Kidney tubule cell (primary cell): ENCODE results near the gene TAOK1.
"Not testable (repeated sequence)": the region's sequence is repeated elsewhere in the genome, so short reads cannot be mapped to it uniquely, and the experiment has no call there.

Experiments
- DNase-seq: peaks from one replicate; pipeline ENCODE4 v3.0.0-alpha.2; 2018; ENCODE audit warnings: low spot score

Gene TAOK1

DNA sequence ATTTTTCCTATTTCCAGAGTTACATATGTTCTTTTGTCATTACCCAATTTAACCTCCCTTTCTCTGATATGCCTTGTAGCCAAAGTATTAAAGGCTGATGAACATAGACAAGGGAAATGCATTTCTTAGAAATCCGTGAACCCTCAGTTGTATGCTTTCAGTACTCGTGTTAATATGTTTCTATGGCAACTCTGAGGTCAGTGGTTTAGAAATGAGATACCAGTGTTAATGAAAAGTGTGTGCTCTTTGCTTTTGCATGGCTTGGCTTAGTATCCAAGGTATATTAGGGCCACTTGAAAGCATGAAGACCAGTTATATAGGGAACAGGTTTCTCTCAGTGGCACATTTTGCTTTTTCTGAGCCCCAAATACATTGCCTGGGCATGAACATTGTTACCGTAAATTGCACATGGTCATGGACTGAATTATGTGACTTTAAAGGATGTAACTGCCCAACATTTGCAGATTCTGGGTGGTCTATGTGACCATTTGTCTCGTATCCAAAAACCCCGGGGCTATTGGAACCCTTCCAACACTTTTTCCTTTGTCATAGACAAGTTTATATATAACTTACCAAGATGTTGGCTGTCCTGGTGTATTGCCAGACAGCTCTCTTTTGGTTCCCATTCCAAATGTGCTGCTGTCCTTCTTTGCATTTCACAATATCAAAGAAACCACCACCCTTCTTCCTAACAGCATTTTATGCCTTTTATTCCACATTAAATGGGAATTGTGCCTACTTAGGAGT lies 159.2 kb downstream of the TAOK1 start:
- peak; percentile 29 for DNase-seq

DNA sequence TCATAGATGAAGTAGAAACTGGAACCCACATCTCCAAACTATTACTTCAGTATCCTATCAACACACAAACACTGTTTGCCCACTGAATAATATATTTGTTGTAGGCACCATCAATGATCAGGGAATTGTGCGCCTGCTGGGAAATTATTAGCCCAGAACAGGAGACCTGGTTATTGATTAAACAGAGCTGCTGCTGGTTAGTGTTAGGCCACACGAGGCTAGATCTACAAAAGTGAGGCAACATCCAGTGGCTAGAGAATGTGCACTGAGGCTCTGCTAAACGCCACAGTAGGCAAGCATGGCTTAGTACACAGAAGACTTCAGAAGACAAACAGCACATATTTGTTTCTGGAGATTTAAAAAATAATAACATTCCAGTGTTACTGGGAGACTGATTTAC lies 165.7 kb downstream of the TAOK1 start:
- peak; percentile 87 for DNase-seq

DNA sequence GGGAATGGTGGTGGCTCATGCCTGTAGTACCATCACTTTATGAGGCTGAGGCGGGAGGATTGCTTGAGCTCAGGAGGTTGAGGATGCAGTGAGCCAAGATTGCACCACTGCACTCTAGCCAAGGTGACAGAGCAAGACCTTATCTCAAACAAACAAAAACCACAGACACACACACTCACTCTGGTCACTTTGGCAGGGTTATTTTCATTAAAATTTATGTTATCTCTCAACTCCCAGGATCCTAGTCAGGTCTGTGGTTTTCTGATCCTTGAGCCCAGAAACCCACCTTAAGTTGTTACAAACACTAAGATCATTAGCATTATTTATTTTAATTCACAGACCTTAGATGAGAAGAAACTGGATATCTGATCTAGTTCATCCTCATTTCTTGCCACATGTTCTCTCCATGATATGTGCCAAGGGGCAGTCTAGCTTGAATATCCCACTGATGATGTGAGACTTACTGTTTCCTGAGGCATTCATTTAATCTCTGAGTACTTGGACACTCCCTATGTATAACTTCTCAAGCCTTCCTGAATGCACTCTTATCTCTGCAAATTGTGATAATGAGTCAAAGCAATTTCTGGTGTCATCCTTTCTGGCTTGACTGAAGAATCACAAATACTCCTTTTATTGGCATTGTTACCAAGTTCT lies 167.0 kb downstream of the TAOK1 start:
- peak; percentile 20 for DNase-seq

DNA sequence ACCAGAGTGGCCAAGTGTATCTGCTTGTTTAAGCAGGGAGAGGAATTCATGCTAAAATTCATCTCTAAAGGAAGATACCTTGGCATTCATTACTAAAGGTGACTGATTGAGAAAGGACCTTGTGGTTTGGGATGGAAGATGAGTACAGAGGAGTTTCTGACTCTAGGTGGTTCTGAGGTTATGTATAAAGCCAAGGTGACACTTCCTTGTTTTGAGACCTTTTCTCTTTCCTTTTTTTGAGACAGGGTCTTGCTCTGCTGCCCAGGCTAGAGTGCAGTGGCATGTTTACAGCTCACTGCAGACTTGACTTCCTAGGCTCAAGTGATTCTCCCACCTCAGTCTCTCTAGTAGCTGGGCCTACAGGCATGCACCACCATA lies 167.6 kb downstream of the TAOK1 start:
- peak; percentile 86 for DNase-seq

DNA sequence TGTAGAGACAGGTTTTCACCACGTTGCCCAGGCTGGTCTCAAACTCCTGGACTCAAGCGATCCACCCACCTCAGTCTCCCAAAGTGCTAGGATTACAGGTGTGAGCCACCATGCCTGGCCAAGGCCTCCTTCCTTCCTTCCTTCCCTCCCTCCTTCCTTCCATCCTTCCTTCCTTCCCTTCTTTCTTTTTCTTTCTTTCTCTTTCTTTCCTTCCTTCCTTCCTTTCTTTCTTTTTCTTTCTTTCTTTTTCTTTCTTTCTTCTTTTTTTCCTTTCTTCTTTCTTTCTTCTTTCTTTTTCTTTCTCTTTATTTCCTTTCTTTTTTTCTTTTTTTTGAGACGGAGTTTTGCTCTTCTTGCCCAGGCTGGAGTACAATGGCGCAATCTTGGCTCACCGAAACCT lies 168.0 kb downstream of the TAOK1 start:
- DNase-seq, result not testable (repeated sequence)

DNA sequence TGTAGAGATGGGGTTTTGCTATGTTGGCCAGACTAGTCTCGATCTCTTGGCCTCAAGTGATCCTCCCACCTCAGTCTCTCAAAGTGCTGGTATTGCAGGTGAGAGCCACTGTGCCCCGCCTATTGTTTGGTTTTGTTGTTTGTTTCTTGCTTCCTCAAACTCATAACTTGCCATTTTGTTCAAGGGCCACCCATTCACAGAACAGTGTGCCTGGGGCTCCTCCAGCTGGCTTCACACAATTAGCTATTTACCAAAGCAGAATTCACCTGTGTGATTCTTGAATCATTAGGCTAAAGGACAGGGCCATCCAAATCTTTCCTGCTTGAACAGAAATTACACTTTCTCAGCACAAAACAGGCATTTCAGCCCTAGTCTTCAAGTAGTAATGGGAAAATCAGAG lies 169.5 kb downstream of the TAOK1 start:
- DNase-seq, result no peak

DNA sequence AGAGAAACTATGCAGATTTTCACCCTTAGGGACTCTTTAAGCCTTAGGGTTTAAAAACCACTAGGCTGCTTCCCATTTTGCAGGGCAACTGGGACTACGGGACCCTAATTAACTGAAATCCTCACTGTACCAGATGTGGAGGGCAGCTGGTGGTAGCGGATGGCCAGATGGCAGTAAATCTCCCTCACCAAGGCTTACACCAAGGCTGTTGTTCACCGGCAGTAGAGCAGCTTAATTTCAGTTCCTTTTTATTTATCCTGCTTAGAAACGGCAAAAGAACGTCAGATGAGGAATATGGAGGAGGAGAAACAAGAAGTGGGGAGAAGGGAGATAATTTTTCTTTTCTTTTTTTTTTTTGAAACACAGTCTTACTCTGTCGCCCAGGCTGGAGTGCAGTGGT lies 170.2 kb downstream of the TAOK1 start:
- DNase-seq, result no peak

DNA sequence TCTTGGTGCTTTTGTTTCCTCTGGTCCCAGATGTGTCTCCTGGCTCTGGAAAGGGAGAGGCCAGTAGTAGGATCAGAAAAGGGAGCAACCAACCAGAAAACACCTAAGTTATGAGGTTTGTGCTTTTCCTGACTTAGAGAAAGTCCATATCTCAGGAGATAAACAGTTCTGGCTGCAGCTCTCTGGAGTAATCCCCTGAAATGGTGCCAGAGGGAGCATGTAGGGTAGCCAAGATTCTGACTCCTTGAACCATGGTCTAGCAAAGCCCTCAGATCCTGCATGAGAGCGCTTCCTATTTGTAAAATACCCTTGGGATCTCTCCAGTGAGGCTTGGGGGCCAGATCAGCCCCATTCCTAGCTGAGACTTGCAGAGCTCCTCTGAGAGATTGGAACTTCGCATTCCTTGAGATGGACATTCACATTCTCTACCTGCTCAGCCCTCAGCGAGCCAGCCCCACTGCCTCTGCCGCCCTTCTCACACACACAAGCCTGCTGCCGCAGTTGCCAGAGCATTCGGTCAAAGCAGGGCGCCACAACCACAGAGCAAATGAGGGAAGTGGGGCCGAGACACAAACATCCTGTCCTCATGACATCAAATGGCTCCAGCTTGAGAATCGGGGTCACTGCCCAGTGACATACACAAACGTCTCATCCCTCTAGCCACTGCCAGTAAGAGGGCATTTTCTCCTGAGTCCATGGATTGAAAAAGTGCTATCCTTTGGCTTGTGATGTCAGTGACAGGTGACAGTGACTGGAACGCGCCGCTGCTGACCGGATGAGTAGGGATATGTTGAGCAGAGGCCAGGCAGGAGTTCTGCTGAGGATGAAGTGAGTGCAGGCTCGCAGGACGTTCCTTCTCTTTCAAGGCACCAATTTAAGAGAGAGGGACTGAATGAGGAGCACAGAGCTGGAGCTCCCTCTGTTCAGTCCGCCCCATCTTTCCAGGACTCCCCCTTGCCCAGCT lies 171.7 kb downstream of the TAOK1 start:
- DNase-seq, result no peak

DNA sequence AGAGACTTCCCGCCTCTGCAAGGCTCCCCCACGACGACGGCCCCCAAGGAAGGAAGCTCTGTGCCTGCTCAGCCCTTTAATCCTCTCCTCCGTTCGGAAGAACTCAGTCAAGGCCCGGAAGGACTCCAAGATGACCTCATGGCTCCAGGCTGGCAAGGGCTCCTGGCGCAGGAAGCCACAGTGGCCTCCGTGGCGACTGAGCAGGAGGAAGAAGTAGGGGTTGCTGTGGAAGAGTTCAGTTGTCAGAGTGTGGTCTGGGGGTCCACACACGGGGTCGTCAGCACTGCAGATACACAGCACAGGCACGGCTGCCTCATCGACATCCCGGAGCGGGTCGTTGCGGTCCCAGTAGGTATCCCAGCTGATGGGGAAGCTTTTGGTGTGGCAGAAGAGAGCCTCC lies 172.5 kb downstream of the TAOK1 start:
- DNase-seq, result no peak

DNA sequence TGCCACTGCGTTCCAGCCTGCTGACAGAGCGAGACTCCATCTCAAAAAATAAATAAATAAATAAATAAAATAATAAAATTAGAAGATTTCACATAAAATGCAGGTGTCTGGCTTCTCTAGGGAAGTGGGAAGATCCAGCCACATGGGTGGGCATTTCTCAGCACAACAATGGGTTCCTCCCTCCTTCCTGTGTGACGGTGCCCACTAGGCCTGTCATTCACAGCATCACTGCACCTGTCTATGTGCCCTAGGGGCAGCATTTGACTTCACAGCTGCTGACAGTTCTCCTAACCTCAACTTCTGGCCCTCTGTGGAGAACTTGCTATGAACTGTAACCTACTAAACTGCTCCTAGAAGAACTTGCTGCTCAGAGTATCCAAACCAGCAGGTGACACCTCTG lies 173.7 kb downstream of the TAOK1 start:
- no peak for DNase-seq

DNA sequence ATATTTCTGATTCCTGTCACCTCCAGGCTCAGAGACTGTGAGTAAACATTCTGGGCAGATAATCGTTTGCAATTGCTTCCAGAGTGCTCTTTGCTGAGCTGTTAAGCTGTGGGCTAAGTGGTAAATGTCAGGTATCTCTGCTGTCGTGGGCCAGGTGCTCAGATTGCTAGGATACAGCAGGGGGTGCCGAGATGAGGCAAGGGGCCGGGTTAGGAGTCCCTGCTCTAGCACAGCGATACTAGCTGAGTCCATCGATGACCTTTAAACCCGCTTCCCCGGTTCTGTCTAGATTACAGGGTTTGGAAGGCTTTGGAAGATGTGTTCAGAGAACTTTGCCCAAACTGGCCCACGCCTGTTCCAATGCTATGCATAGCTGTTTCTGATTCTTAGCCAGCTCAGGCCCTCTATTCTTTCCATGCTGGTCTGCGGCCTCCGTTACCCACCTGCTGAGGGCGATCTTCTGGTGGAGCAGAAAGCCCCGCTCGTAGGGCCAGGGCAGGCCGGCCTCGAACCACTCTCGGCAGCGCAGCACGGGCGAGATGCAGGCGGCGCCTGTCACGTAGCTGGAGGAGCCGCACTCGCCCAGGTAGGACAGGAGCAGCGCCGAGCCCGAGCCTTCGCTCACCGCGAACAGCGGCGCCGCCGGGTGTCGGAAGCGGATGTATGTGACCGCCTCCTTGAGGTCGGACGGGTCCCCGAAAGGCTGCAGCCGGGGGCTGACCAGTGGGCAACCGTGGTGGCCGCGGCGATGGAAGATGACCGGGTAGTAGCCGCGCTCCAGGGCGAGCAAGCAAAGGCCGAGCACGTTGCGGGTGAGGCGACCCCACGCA lies 175.7 kb downstream of the TAOK1 start:
- peak; percentile 65 for DNase-seq

DNA sequence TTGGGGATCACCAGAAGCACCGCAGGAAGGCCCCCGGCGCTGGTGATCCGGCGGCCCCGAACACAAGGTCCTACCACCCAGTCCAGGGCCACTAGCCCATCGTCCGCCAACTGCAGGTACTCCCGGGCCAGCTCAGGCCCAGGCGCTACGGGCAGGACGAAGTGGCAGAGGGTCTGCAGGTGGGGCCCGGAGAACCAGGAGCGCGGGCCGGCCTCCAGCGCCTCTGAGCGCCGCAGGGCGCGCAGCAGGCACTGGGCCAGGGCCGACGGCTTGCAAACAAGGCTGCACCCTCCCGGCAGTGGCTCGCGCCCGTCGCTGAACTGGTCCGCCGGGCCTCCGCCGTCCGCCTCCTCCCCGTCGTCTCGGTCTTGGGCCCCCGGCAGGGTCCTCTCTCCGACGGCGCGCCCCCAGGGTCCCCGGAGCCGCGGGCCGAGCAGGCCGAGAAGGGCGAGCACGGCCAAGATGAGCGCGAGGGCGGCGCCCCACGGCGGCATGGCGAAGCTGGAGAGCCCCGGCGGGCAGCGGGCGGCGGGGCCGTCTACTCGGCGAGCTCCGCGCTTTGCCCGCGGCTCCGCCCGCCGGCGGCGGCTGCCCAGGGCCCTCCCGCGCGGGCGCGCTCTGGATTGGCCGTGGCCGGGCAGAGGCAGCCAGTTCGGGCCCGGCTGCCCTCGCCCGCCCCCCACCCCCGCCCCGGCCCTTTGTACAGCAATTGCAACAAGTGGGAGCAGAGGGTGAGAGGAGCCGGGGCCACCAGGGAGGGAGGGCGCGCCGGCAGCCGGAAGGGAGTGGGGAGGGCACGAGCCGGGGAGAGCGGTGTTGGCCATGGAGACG lies 176.5 kb downstream of the TAOK1 start, which contains the start of gene ABHD15:
Gene ABHD15, minus strand, starts transcription at position 565 of the 831 bp plus-strand sequence. Its CDS starts 71 bp downstream, at position 494.
- peak; percentile 87 for DNase-seq

DNA sequence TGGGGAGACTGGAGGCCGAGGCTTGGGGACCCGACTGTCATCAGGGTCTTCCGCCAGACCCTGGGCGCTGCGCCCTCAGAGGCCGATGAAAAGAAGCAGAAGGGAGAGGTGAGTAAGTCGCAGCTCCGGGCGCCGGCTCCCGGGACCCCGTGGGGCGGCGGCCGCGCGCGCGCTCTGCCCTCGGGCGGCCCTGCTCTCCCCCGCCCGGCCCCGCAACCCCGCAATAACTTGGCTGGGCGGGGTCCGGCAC lies 177.1 kb downstream of the TAOK1 start:
- no peak for DNase-seq

DNA sequence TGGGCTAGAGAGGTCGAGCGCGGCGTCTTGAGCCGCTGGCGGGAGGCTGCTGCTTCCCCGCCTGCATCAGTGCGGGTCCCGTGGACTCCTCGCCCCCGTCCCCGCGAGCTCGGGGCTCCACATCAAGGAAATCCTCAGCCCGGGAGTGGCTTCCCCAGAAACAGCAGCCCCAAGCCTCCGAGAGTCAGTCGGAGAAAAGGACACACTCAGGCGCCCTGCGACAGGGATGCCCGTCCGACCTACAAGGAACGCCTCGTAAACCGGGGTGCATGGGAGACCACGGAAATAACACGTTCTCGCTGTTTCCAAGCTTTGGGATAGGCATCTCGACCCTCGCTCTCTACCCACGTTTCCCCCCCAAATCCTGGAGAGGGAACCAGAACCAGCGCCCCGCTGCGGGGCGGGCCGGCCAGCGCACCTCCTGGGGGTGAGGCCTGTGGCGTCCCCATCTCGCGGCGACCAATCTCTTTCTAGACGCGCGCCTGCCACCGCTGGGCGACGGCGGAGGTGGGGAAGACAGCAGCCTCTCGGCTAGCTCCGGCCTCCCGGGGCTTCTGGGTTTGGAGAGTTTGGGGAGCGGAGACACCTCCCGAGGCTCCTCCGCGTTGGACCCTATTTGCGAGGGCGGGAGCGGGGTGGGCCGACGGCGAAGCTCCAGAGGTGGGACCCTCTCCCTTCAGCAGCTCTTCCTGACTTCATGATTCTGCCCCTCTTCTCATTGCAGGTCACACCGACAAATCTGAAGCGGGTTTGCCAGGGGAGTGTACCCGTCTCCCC lies 177.6 kb downstream of the TAOK1 start:
- DNase-seq, result peak; percentile 77

DNA sequence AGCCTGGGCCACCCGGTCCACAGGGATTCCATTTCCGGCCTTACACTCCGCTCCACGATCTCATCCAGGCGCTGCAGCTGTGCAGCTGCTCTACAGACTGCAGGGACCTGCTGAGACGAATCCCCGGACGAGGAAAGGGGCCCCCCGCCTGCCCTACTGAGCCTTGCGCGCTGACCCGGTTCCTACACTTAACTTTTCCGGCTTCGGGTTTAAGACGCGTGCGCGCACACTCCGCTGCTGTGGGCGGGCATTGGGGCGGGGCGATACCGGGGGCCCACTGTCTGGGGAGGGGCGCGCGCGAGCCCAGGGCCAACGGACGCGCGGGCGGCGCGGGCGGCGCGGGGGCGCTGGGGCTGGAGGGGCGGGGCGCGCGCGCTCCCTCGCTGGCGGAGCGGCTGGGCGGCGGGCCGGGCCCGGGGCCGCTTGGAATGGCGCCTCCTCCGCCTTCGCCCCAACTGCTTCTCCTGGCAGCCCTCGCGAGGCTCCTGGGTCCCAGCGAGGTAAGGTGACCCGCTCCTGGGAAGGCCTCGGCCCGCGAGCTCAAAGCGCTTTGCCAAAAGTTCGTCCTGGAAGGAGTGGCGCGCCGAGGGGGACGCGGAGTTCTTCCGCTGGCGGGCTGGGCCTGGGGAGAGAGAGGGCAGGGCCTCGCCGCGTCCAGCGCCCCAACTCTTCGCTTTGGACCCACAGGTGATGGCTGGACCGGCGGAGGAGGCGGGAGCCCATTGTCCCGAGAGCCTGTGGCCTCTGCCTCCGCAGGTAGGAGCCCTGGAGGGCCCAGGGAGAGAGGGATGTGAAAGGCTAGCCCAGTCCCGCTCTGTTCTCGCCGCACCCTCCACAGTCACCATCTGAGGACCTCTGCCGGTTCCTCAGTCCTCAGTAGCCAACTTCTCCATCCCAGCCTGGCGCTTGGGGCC lies 178.4 kb downstream of the TAOK1 start, which contains the start of gene TP53I13:
Gene TP53I13, plus strand, starts transcription at position 371 of the 914 bp plus-strand sequence. Its CDS starts 58 bp downstream, at position 429.
- peak; percentile 86 for DNase-seq

DNA sequence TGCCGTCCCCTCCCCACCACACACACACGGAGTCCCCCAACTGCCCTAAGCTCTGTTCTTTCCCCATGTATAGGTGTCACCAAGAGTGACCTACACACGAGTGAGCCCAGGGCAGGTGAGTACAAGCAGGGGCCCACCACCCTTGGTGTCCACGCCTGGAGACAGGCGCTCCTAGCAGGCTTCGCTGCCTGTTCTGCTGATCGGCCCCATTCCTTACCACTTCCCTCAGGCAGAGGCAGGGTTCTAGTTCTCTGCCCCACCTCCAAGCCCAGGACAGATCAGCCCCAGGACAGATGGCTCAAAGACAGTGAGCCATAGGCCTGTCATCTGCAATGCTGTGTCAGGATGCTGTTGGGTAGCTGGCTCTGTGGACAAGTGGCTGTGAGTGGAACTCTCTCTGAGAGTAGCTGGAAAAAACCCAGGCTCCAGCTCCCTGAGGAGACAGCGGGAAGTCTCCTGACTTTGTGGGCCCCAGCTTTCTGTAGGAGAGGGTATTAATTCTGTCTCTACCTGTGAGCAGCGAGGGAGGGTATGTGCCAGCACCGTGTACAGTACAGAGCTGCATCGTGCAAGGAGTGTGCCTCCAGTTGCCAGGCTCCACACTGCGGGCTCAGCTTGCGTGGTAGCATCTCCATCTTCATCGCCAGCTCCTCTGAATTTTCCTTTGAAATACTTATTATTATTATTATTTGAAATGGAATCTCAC lies 179.2 kb downstream of the TAOK1 start:
- DNase-seq, result peak; percentile 69

DNA sequence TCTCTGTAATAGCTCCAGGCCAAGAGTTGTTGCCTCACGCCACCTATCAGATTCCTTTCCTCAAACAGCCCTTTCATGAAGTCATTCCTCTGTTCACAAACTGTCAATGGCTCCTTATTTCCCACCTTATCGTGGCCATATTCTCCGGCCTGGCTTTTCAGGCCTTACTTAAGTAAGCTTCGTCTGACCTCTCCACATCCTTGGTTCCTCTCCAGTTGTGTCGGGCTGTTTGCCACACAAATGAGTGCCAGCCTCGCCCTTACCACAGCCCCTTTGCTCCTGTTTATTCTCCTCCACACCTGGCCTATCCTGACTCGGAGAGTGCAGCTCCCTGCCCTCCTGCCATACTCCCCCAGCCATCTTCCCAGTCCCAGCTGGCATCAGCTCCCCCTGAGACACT lies 180.4 kb downstream of the TAOK1 start:
- DNase-seq, result no peak

DNA sequence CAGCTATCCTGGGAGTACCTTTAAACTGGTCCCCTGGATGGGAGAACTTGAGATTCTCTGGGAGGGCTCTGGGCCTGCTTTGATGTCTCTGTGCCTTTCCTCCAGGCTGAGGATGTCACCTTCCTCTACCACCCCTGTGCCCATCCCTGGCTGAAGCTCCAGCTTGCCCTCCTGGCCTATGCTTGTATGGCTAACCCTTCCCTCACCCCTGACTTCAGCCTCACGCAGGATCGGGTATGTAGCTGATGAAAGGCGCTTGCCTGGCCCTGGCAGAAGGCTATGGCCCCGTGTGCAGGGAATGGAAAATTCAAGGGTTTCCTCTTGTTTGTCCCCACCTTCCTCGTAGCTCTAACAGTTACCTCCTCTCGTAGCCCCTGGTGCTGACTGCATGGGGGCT lies 181.3 kb downstream of the TAOK1 start:
- no peak for DNase-seq
